ENCODE data around the gene HBA1. TPM values are rescaled to one million over a fixed set of nuclear protein-coding genes. Genes with fewer than 3 reads are reported as not detected.

The HBA1 gene
- total and polyA plus RNA-seq, 2 donors (not counting 3 experiments of a cell fraction or from before 2014, with no cell fraction given), result not detected

- no TSS peak for BruUV-seq (replicated peaks)
- H3K79me2 ChIP-seq (ENCODE audit: control insufficient read depth, insufficient read depth, low read length), result no peaks in the 10 kb centered on the region
- POLR2A ChIA-PET, result no interaction called here
- no peak overlapping the region for H3K4me2 ChIP-seq (ENCODE audit: insufficient read depth, low read length)
- H3K36me3 ChIP-seq (ENCODE audit: control insufficient read depth in 2 of 2, extremely low read depth in 1 of 2, insufficient read depth in 2 of 2, low read length in 2 of 2), result no peaks in the 10 kb centered on the region
- no peak overlapping the region for H2AFZ ChIP-seq (ENCODE audit: low read depth, low read length)
- H3K9ac ChIP-seq (replicated peaks; ENCODE audit: extremely low read depth, insufficient read depth, low read length), result no peak overlapping the region
- intact Hi-C loops (cut with micrococcal nuclease), result no loop called here
- H3K4me1 ChIP-seq (ENCODE audit: control insufficient read depth, extremely low read depth, insufficient read depth, low read length), result peaks cover 5% of the 10 kb centered on the region
- H3K27me3 ChIP-seq (ENCODE audit: control insufficient read depth in 2 of 2, insufficient read depth in 2 of 2, low read length in 2 of 2), result peaks cover 34 to 37% of the 10 kb centered on the region in 2 experiments
- H4K20me1 ChIP-seq (replicated peaks; ENCODE audit: control insufficient read depth, extremely low read depth, insufficient read depth, low read length), result no peaks in the 10 kb centered on the region
- FAIRE-seq (no peak), DNase-seq (ENCODE audit: low read depth, low spot score) (no peak)
- dilution Hi-C loops (cut with MboI; ENCODE audit: extremely low pct_ligation_motif_present, low sequenced_read_pairs), result no loop called here
- no peak overlapping the region for H3K27ac ChIP-seq (ENCODE audit: insufficient read depth, low read depth, low read length)
- no peaks in the 10 kb centered on the region for H3K9me1 ChIP-seq (replicated peaks; ENCODE audit: control insufficient read depth, extremely low read depth, insufficient read depth, low read length)
- TF ChIP-seq JUN (IDR thresholded peaks at IDR 0.05; ENCODE audit: borderline replicate concordance, insufficient read depth, insufficient read length, low read depth), result no peak
- no peak for TF ChIP-seq POLR2A (IDR thresholded peaks at IDR 0.05; ENCODE audit: low read depth, low read length)
- no peak for TF ChIP-seq CTCF (IDR thresholded peaks at IDR 0.05; ENCODE audit: extremely low read depth in 1 of 2, insufficient read depth in 1 of 2, low read depth in 1 of 2, low read length in 2 of 2)
- no peak for TF ChIP-seq GATA2 (IDR thresholded peaks at IDR 0.05; ENCODE audit: insufficient read depth, insufficient read length, low read depth, low read length)
- no peak for TF ChIP-seq EZH2 (IDR thresholded peaks at IDR 0.05; ENCODE audit: borderline replicate concordance, low read depth, low read length, severe bottlenecking)
- TF ChIP-seq MAX (IDR thresholded peaks at IDR 0.05; ENCODE audit: insufficient read depth, insufficient read length), result no peak
- no peak for TF ChIP-seq FOS (IDR thresholded peaks at IDR 0.05; ENCODE audit: borderline replicate concordance, insufficient read depth, low read length)
- TF ChIP-seq MYC (IDR thresholded peaks at IDR 0.05; ENCODE audit: low read depth, low read length), result no peak
- no peak for TF ChIP-seq POLR2AphosphoS5 (IDR thresholded peaks at IDR 0.05; ENCODE audit: insufficient read depth, low read depth, low read length)
- H3K4me3 ChIP-seq (replicated peaks in 1 of 3; ENCODE audit: insufficient read depth in 1 of 3, low read depth in 1 of 3, low read length in 3 of 3), result no peak overlapping the region
- H3K9me3 ChIP-seq (replicated peaks; ENCODE audit: control insufficient read depth, insufficient read depth, low read length), result no peaks in the 10 kb centered on the region
- CTCF ChIA-PET, result interaction anchor here (2.3 kb wide), 1 partner anchor 72 kb away, joined by 11 read pairs; no protein-coding TSS in a partner anchor
Observed at GRCh38 chr16:178668-179015, 2.2 kb downstream of the HBA1 start.

Measured in endothelial cell of umbilical vein (primary cell).